AG04449 (cell line): Measurements from ENCODE around the gene MARK3.

Experiments
- CTCF ChIA-PET: fragments of 350-600 bp; formaldehyde crosslinking; extraction: SDS; loops from one replicate; lab custom pipeline; 2021; ENCODE audit warnings: antibody characterized with exemption; lab: Yijun Ruan, JAX
- POLR2A ChIA-PET: fragments of 400-600, 350-600 bp; formaldehyde crosslinking; extraction: SDS; loops from one replicate; lab custom pipeline; 2020; ENCODE audit warnings: antibody characterized with exemption, inconsistent platforms; lab: Yijun Ruan, JAX
- DNase-seq: peaks from one replicate; pipeline ENCODE4 v3.0.0-alpha.2; 2010; ENCODE audit warnings: low read depth, low spot score
- H3K4me3 ChIP-seq: 2 replicates; pipeline ENCODE4 v1.5.1; 2011; ENCODE audit warnings: low read depth, mild to moderate bottlenecking, control low read depth, low read length
- CTCF ChIP-seq: IDR thresholded peaks from one replicate; pipeline ENCODE4 v1.5.1; 2011; ENCODE audit warnings: mild to moderate bottlenecking, moderate library complexity, low read length, control low read depth, inconsistent platforms; ENCODE audit not compliant: insufficient read depth; ENCODE audit errors: missing control alignments

The MARK3 gene

GRCh38 chr14:103512701-103513611, 127.7 kb downstream of the MARK3 start:
- DNase-seq = peak; percentile 34
- ChIA-PET POLR2A (interaction anchor here (0.9 kb wide), 1 partner anchor 28 kb away, joined by 3 read pairs; no protein-coding TSS in a partner anchor), CTCF (interaction anchor here (1.5 kb wide), 1 partner anchor 8 kb away, joined by 3 read pairs; no protein-coding TSS in a partner anchor)
- no peak for TF ChIP-seq CTCF
- H3K4me3 ChIP-seq = no peak overlapping the region

- H3K4me3 ChIP-seq = no peak overlapping the region
- no peak for DNase-seq
- TF ChIP-seq CTCF = no peak
- POLR2A ChIA-PET = no interaction called here
- CTCF ChIA-PET = interaction anchor here (1.4 to 11.0 kb wide), 3 partner anchors 11 to 30 kb away, joined by 3 to 368 read pairs (median 61); no protein-coding TSS in a partner anchor
Measured at GRCh38 chr14:103514596-103515421, 129.6 kb downstream of the MARK3 start.

GRCh38 chr14:103516426-103517173, 131.4 kb downstream of the MARK3 start:
- CTCF ChIA-PET = interaction anchor here (2.8 to 11.0 kb wide), 6 partner anchors 7 to 42 kb away, joined by 16 to 368 read pairs (median 46); partner anchors contain the start of gene TRMT61A
- POLR2A ChIA-PET = no interaction called here
- no peak for DNase-seq
- no peak overlapping the region for H3K4me3 ChIP-seq
- no peak for TF ChIP-seq CTCF

- no peak overlapping the region for H3K4me3 ChIP-seq
- no peak for TF ChIP-seq CTCF
- ChIA-PET POLR2A (no interaction called here), CTCF (interaction anchor here (2.8 to 11.0 kb wide), 6 partner anchors 8 to 41 kb away, joined by 16 to 368 read pairs (median 46); partner anchors contain the start of gene TRMT61A)
- no peak for DNase-seq
Measured at GRCh38 chr14:103517174-103517566, 132.0 kb downstream of the MARK3 start.

GRCh38 chr14:103517721-103518421, 132.7 kb downstream of the MARK3 start:
- ChIA-PET POLR2A (interaction anchor here (1.1 kb wide), 1 partner anchor 11 kb away, joined by 4 read pairs; the partner anchor contains the start of gene TRMT61A), CTCF (interaction anchor here (0.9 to 11.0 kb wide), 9 partner anchors 9 to 386 kb away, joined by 3 to 368 read pairs (median 24); partner anchors contain the start of gene TRMT61A)
- no peak for TF ChIP-seq CTCF
- H3K4me3 ChIP-seq = no peak overlapping the region
- DNase-seq = no peak
